ENCODE data around the gene C11orf54. TPM values are rescaled to one million over a fixed set of nuclear protein-coding genes. Genes with fewer than 3 reads are reported as not detected.
"Not testable (repeated sequence)": the region's sequence is repeated elsewhere in the genome, so short reads cannot be mapped to it uniquely, and the experiment has no call there.

Gene C11orf54
- total RNA-seq, 3 donors from 2014 or later, result 42.8 to 96.0 (median 48.0) TPM

DNA sequence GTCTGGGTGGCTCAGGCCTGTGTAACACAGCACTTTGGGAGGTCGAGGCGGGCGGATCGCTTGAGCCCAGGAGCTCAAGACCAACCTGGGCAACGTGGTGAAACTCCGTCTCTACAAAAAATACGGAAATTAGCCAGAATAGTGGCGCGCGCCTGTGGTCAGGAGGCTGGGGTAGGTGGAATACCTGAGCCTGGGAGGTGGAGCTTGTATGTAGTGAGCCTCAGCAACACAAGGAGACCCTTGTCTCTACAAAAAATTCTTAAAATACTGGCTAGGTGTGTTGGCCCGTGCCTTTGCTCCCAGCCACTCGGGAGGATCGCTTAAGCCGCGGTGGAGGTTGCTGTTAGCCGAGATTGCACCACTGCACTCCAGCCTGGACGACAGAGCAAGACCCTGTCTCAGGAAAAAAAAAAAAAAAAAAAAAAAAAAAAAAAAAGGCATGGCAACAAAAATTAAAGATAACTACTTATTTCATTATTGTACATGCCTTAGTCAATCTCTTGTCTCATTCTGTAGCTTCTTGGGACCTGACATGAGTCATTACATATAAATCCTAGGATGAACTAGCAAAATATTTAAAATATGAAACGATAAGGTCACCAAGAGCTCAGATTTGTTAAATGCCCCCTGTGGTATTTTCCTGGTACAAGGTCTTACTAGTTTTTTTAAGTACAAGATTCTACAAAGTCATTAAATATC is 1.3 kb upstream of the C11orf54 start:
- Histone ChIP-seq H3K9me3 (no peaks in the 10 kb centered on the region), H3K4me1 (ENCODE audit: low read depth) (peaks cover 34% of the 10 kb centered on the region), H3K4me3 (peak overlapping the region; percentile 69), H3K36me3 (ENCODE audit: low read depth) (peaks cover 4% of the 10 kb centered on the region)
- TF ChIP-seq, protein P1, sequence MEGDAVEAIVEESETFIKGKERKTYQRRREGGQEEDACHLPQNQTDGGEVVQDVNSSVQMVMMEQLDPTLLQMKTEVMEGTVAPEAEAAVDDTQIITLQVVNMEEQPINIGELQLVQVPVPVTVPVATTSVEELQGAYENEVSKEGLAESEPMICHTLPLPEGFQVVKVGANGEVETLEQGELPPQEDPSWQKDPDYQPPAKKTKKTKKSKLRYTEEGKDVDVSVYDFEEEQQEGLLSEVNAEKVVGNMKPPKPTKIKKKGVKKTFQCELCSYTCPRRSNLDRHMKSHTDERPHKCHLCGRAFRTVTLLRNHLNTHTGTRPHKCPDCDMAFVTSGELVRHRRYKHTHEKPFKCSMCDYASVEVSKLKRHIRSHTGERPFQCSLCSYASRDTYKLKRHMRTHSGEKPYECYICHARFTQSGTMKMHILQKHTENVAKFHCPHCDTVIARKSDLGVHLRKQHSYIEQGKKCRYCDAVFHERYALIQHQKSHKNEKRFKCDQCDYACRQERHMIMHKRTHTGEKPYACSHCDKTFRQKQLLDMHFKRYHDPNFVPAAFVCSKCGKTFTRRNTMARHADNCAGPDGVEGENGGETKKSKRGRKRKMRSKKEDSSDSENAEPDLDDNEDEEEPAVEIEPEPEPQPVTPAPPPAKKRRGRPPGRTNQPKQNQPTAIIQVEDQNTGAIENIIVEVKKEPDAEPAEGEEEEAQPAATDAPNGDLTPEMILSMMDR (IDR thresholded peaks at IDR 0.05), result no peak
- ATAC-seq (no peak), DNase-seq (peak in 2 of 3 donors; percentile 38 to 63)
- intact Hi-C loops (cut with DNase I, micrococcal nuclease), result no loop called here

DNA sequence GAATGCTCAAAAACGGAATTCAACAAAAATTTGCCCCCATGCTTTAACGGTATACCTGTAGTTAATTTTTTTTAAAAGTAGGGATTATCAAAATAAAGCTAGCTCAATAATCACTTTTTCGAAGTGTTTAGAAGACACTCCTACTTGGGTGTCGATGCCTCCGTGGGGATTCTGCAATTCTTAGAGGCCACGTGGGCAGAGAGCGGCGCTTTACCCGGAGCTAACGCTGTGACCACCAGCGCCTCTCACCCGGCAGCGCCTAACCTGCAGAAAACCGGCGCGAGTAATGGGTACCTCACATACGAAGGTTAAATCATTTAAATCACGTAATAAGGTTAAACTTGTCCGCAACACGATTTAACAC is 760 bp upstream of the C11orf54 start:
- Histone ChIP-seq H3K4me1 (ENCODE audit: low read depth) (peaks cover 34% of the 10 kb centered on the region), H3K36me3 (ENCODE audit: low read depth) (peaks cover 4% of the 10 kb centered on the region), H3K9me3 (no peaks in the 10 kb centered on the region), H3K4me3 (peak overlapping the region; percentile 69)
- TF ChIP-seq, protein P1 (IDR thresholded peaks at IDR 0.05), result no peak
- DNase-seq (peak; percentile 65 to 78 (median 69)), ATAC-seq (peak; percentile 52)
- intact Hi-C loops (cut with DNase I, micrococcal nuclease), result no loop called here

DNA sequence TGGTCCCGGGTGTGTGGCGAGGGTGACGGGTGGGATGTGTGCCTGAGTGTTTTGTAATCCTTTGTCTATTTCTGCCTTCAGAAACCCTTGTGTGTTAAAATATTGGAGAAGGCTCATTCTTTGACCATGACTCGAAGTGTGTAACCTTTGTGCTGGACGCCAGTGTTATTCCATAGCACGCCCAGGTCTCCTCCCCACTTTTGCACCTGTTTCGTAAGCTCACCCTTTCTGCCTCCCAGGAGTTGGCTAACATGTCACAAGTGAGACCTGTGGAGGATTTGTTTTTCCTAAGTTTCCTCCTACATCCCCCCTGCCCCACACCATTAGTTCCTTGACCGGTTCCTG is 382 bp downstream of the C11orf54 start:
- Histone ChIP-seq H3K9me3 (no peaks in the 10 kb centered on the region), H3K4me1 (ENCODE audit: low read depth) (peaks cover 36% of the 10 kb centered on the region), H3K36me3 (ENCODE audit: low read depth) (peaks cover 4% of the 10 kb centered on the region), H3K4me3 (peak overlapping the region; percentile 69)
- peak in 1 of 3 donors; percentile 78 for DNase-seq
- intact Hi-C loops (cut with DNase I, micrococcal nuclease), result no loop called here
- peak; percentile 77 for ATAC-seq
- TF ChIP-seq, protein P1 (IDR thresholded peaks at IDR 0.05), result no peak

DNA sequence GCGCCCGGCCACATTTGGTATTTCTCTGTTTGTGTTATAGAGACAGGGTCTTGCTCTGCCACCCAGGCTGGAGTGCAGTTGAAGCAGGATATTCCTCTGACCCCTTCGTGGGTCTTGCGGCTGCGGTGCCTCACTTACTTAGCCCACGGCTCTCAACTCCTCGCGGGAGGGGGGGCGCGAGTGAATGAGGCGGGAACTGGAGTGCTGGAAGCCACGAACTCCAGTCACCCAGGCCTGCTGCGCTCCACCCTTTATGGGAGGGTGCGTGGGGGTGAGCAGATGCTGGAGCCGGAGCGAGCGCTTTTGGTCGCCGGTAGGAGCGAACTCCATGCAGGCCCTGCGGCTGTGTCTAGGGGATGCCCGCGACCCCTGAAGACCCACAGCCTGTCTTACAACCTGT is 1.8 kb downstream of the C11orf54 start:
- Histone ChIP-seq H3K4me1 (ENCODE audit: low read depth) (peaks cover 37% of the 10 kb centered on the region), H3K9me3 (no peaks in the 10 kb centered on the region), H3K36me3 (ENCODE audit: low read depth) (no peaks in the 10 kb centered on the region), H3K4me3 (no peak overlapping the region)
- TF ChIP-seq, protein P1 (IDR thresholded peaks at IDR 0.05), result no peak
- intact Hi-C loops (cut with DNase I, micrococcal nuclease), result no loop called here
- DNase-seq (peak in 2 of 3 donors; percentile 44 to 64), ATAC-seq (no peak)

DNA sequence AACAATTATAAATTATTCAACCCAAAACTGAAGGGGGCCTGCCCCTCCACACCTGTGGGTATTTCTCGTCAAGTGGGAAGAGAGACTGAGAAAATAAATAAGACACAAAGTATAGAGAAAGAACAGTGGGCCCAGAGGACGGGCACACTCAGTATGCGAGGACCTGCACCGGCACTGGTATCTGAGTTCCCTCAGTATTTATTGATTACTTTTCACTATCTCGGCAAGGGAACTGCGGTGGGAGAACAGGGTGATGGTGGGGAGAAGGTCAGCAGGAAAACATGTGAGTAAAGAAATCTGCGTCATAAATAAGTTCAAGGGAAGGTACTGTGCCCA is 3.2 kb downstream of the C11orf54 start:
- no peaks in the 10 kb centered on the region for H3K9me3 ChIP-seq
- intact Hi-C loops (cut with DNase I, micrococcal nuclease), result no loop called here
- TF ChIP-seq, protein P1 (IDR thresholded peaks at IDR 0.05), result no peak
- H3K4me3 ChIP-seq, result no peak overlapping the region
- ATAC-seq (no peak), DNase-seq (no peak)
- no peaks in the 10 kb centered on the region for H3K36me3 ChIP-seq (ENCODE audit: low read depth)
- peaks cover 23% of the 10 kb centered on the region for H3K4me1 ChIP-seq (ENCODE audit: low read depth)

DNA sequence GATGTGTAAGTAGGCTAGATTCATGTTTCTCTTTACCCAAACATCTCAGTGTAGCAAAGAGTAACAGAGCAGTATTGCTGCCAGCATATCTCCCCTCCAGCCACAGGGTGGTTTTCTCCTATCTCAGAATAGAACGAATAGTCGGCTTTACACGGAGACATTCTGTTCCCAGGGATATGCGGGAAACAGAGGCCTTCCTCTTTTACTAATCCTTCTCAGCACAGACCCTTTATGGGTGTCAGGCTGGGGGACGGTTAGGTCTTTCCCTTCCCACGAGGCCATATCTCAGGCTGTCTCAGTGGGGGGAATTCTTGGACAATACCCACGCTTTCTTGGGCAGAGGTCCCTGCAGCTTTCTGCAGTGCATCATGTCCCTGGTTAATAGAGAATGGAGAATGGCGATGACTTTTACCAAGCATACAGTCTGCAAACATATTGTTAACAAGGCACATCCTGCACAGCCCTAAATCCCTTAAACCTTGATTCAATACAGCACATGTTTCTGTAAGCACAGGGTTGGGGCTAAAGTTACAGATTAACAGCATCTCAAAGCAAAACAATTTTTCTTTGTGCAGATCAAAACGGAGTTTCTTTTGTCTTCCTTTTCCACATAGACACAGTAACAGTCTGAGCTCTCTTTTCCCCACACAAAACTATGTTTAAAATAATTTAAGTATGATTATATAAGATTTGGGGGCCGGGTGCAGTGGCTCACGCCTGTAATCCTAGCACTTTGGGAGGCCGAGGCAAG is 3.7 kb downstream of the C11orf54 start:
- ATAC-seq; DNase-seq; H3K9me3 ChIP-seq; H3K4me3 ChIP-seq; intact Hi-C loops (cut with DNase I, micrococcal nuclease); H3K36me3 ChIP-seq (ENCODE audit: low read depth): not testable (repeated sequence)
- peaks cover 18% of the 10 kb centered on the region for H3K4me1 ChIP-seq (ENCODE audit: low read depth)

Data from mucosa of descending colon (tissue), 3 donors.